ENCODE data around the gene DCDC2B.

GRCh38 chr1:32201011-32201855, 7.7 kb upstream of the DCDC2B start:
- TF ChIP-seq RAD51 (IDR thresholded peaks at IDR 0.05; ENCODE audit: borderline replicate concordance, low read depth) (no peak), CHD2 (IDR thresholded peaks at IDR 0.05; ENCODE audit: low read depth, low read length) (no peak), HDAC2 (IDR thresholded peaks at IDR 0.05) (no peak), FOXK1 (CRISPR knock-in tag; IDR thresholded peaks at IDR 0.05; ENCODE audit: borderline replicate concordance) (no peak), CTCF (IDR thresholded peaks at IDR 0.05 in 2 of 3, conservative IDR thresholded peaks at IDR 0.05 in 1 of 3; ENCODE audit: insufficient read depth in 2 of 3, low read depth in 1 of 3, low read length in 3 of 3) (peak in 1 of 3 experiments; percentile 50; a peak in 3 of 6 replicates), POLR2H (tag; IDR thresholded peaks at IDR 0.05; ENCODE audit: low read depth) (no peak), REST (IDR thresholded peaks at IDR 0.05; ENCODE audit: borderline replicate concordance) (no peak), REST (CRISPR knock-in tag; IDR thresholded peaks at IDR 0.05; ENCODE audit: low read depth) (no peak), TFE3 (CRISPR knock-in tag; IDR thresholded peaks at IDR 0.05) (no peak), ZNF121 (CRISPR knock-in tag; conservative IDR thresholded peaks at IDR 0.05) (no peak), POLR2A (conservative IDR thresholded peaks at IDR 0.05) (peak; percentile 70), MECOM (CRISPR knock-in tag; IDR thresholded peaks at IDR 0.05) (no peak), NR2C1 (IDR thresholded peaks at IDR 0.05) (no peak), NR2C1 (tag; IDR thresholded peaks at IDR 0.05) (no peak)

Measured in K562 (cell line).